Stimulated activated CD8-positive, alpha-beta memory T cell treated with anti-CD3 and anti-CD28 coated beads, Interleukin-12 subunit alpha, Interleukin-12 subunit beta, amount 100 ng/mL, for 24 hours (primary cell): Measurements from ENCODE around the gene MUC22.
A peak's percentile ranks its signal among the peaks of the same experiment; 100 is the strongest.
"Not testable (repeated sequence)": the region's sequence is repeated elsewhere in the genome, so short reads cannot be mapped to it uniquely, and the experiment has no call there.

Source experiments
- DNase-seq: peaks from one replicate; pipeline ENCODE4 v3.0.0-alpha.2; 2020; ENCODE audit errors: extremely low read depth

Gene MUC22

GRCh38 chr6:31038559-31038958 lies 28.3 kb downstream of the MUC22 start:
- no peak for DNase-seq

- DNase-seq, result no peak
Observed at GRCh38 chr6:31040801-31041200, 30.5 kb downstream of the MUC22 start.

GRCh38 chr6:31041372-31041974 lies 31.2 kb downstream of the MUC22 start:
- DNase-seq, result no peak

- DNase-seq, result no peak
Observed at GRCh38 chr6:31042806-31043205, 32.5 kb downstream of the MUC22 start.

- DNase-seq, result no peak
Observed at GRCh38 chr6:31048099-31048498, 37.8 kb downstream of the MUC22 start.

- DNase-seq, result no peak
Observed at GRCh38 chr6:31049518-31049917, 39.2 kb downstream of the MUC22 start.

GRCh38 chr6:31053187-31053586 lies 42.9 kb downstream of the MUC22 start:
- DNase-seq, result not testable (repeated sequence)

- no peak for DNase-seq
Observed at GRCh38 chr6:31053873-31054272, 43.6 kb downstream of the MUC22 start.

- no peak for DNase-seq
Observed at GRCh38 chr6:31055441-31055840, 45.2 kb downstream of the MUC22 start.

GRCh38 chr6:31057426-31058003 lies 47.2 kb downstream of the MUC22 start:
- no peak for DNase-seq

- DNase-seq, result no peak
Observed at GRCh38 chr6:31058128-31058894, 48.0 kb downstream of the MUC22 start.

GRCh38 chr6:31060145-31060544 lies 49.9 kb downstream of the MUC22 start:
- DNase-seq, result no peak

GRCh38 chr6:31063906-31064435 lies 53.7 kb downstream of the MUC22 start:
- DNase-seq, result no peak

- DNase-seq, result no peak
Observed at GRCh38 chr6:31065556-31065955, 55.3 kb downstream of the MUC22 start.

GRCh38 chr6:31067028-31067427 lies 56.8 kb downstream of the MUC22 start:
- DNase-seq, result not testable (repeated sequence)

GRCh38 chr6:31067891-31068668 lies 57.8 kb downstream of the MUC22 start:
- DNase-seq, result not testable (repeated sequence)

GRCh38 chr6:31068669-31069340 lies 58.5 kb downstream of the MUC22 start:
- peak; percentile 22 for DNase-seq

- no peak for DNase-seq
Observed at GRCh38 chr6:31070711-31071197, 60.5 kb downstream of the MUC22 start.

- no peak for DNase-seq
Observed at GRCh38 chr6:31074401-31074800, 64.1 kb downstream of the MUC22 start.

GRCh38 chr6:31075528-31075927 lies 65.3 kb downstream of the MUC22 start:
- DNase-seq, result no peak

- no peak for DNase-seq
Observed at GRCh38 chr6:31076611-31077010, 66.3 kb downstream of the MUC22 start.
